Measurements from ENCODE around the gene SOBP.
"Not testable (repeated sequence)": the region's sequence is repeated elsewhere in the genome, so short reads cannot be mapped to it uniquely, and the experiment has no call there.

The SOBP gene

GRCh38 chr6:107488174-107488874, 1.6 kb upstream of the SOBP start:
- DNase-seq = no peak

DNA sequence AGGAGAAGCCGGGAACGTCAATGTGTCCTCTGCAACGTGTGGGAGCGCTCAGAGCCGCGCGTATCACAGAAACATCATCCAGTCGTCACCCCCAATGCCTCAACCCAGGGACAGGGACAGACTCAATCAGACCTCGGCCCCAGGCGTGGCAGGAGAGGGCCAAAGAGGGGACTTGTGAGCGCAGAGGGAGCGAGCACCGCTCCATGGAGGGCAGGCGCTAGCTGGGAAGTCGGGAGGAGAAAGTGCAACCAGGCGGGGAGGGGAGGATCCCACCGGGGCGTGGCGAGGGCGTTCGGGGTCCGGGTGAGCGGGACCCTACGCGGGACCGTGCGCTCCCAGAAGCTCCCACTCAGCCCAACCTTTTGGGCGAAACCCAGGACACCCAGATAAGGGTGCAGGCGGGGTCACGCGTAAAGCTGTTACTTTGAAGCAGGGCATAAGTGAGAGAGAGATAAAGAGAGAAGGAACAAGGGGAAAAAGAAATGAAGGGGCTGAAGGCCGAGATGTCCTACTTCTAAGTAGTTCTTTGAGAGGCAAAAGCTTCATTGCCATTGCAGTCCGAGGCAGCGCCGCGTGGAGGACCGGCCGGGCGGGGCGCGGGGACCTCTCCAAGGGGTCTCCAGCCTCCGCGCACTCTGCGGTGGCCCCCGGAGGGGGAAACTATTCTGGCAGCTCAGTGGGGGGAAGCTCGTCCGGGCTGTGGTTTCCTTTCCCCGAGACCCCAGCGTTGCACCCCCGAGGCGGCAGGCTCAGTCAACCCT, 862 bp upstream of the SOBP start:
- DNase-seq = peak; percentile 34

- no peak for DNase-seq
Observed at GRCh38 chr6:107490566-107491137, 735 bp downstream of the SOBP start.

DNA sequence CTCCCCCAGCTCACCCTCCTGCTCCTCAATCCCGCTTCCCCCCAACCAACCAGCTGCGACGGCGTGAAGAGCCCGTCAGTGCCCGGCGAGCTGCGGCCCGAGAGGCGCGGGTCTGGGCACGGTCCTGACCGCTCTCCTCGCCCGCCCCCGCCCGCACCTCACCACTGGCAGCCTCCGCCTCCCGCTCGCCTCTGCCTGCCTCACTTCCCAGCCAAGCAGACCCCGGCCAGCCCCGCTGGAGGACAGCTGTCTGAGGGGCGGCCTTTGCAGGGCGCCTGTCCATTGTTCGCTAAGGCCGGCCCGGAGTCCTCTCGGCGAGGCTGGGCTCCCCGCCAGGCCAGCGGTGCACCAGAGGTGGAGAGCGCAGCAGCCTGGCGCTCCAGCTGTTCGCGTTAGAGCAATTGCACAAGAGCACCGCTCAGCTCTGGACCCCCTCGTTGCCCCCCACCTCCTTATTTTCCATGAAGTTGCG, 1.3 kb downstream of the SOBP start:
- DNase-seq = peak; percentile 52

GRCh38 chr6:107491760-107492660, 2.1 kb downstream of the SOBP start:
- peak; percentile 58 for DNase-seq

DNA sequence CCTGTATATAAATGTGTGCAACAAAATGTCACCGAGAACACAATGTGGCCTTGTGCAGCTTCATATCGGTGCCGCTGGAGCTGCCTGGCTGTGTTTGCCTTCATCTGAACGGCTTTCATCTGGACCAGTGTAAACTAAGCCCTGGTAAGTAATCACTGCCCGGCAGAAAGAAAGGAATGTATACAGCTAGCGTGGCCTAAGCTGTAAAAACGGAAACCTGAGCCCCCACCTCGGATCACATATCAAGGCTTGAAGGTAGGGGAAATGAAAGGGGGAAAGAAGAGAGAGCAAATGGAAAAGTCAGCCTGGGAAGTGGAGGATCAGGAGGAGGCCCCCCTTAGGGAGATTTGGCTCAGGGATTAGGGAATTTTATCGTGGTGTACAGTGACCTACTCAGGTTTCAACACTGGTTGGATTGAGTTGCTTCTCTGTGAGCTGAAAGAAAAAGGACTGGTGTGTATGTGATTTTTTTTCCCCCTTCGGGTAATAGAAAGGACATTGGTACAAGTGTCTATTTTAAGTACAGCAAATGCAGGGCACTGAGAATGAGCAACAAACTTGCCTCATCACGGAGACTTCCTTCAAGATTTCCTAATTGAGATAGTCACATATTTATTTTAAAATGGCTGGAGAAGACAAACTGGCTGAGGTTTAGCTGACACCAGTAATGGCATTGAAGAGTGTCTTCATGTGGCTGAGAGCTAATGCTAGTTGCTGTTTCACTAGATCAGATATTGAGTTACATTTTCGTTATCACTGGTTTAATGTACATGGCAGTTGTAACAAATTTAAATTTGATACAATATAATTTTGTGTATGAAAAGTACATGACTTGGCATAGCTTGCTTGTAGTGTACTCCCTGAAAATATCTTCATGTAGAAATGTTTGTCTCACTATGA, 3.5 kb downstream of the SOBP start:
- DNase-seq = peak; percentile 49

- DNase-seq = peak; percentile 57
Observed at GRCh38 chr6:107495196-107495643, 5.3 kb downstream of the SOBP start.

- no peak for DNase-seq
Observed at GRCh38 chr6:107495971-107496370, 6.1 kb downstream of the SOBP start.

- no peak for DNase-seq
Observed at GRCh38 chr6:107496892-107497684, 7.2 kb downstream of the SOBP start.

GRCh38 chr6:107504270-107505026, 14.5 kb downstream of the SOBP start:
- no peak for DNase-seq

DNA sequence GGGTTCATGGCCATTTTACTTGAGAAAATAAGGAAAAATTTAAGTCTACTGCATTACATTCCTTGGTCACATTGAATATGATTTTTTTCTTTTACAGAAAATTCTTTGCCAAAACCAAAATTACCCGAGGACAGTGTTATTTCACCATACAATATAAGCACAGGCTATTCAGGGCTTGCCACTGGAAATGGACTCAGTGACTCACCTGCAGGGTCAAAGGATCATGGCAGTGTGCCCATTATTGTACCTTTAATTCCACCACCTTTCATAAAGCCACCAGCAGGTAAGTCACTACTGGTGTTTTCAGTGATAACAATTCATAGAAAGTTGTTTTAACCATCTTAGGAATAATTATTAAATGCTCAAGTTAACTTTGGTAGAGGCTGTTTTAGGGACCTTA, 16.2 kb downstream of the SOBP start:
- DNase-seq = no peak

GRCh38 chr6:107509506-107509905, 19.6 kb downstream of the SOBP start:
- no peak for DNase-seq

GRCh38 chr6:107510108-107510507, 20.2 kb downstream of the SOBP start:
- no peak for DNase-seq

- DNase-seq = no peak
Observed at GRCh38 chr6:107511511-107511993, 21.6 kb downstream of the SOBP start.

- DNase-seq = no peak
Observed at GRCh38 chr6:107513214-107513613, 23.3 kb downstream of the SOBP start.

DNA sequence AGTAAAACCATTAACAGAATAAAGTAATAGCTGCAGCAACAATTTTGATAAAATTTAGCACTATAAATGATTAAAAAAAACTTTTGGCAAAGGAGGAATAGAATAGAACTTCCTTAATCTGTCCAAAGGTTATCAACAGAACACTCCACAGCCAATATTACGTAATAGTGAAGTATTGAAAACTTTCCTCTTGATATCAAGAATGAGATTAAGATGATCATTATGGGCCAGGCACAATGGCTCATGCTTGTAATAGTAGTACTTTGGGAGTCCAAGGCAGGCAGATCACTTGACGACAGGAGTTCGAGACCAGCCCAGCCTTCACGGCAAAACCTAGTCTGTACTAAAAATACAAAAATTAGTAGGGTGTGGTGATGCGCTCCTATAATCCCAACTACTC, 26.0 kb downstream of the SOBP start:
- DNase-seq = no peak

GRCh38 chr6:107517274-107517673, 27.4 kb downstream of the SOBP start:
- DNase-seq = no peak

GRCh38 chr6:107519224-107519623, 29.3 kb downstream of the SOBP start:
- DNase-seq = not testable (repeated sequence)

GRCh38 chr6:107520706-107521105, 30.8 kb downstream of the SOBP start:
- DNase-seq = not testable (repeated sequence)

All from HCEC 1CT (cell line).